Epidermal melanocyte (primary cell): ENCODE results near the gene NOG.

Source experiments
- DNase-seq: peaks from one replicate; pipeline ENCODE4 v3.0.0; 2011; ENCODE audit warnings: low spot score; ENCODE audit not compliant: insufficient read length

Gene NOG

DNA sequence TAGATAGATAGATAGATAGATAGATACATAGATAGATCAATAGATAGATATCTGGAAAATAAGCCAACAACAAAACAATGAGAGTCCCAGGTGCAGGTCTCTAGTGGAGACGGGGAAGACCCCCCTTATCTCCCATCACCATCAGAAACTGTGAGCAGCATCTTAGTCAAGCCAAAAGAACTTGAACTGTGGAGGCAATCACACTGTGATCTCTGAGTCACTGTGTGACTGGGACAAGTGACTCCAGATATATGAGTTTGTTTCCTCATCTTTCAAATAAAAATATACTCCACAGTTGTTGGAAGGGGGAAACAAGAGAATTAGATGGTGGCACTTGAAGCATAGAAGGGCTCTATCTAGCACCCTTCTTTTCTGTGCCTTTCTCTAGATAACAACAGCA, 42.1 kb downstream of the NOG start:
- DNase-seq = no peak

DNA sequence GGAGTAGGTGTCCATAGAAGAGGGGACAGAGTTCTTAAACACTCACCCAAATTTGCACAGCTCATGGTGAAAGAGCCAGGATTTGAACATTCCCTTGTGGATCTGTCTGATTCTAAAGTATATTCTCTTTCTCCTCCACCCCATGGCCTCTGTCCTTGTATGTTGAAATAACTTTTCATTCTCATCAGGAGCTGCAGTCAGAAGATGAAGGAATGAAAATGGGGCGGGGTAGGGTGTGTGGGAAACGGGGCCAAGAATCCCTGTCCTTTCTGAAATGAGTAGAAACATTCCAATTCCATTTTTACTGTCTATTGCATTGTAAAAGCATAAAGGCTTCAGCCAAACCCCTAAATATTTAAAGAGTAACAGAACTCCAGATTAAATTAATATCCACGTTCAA, 42.8 kb downstream of the NOG start:
- DNase-seq = no peak

DNA sequence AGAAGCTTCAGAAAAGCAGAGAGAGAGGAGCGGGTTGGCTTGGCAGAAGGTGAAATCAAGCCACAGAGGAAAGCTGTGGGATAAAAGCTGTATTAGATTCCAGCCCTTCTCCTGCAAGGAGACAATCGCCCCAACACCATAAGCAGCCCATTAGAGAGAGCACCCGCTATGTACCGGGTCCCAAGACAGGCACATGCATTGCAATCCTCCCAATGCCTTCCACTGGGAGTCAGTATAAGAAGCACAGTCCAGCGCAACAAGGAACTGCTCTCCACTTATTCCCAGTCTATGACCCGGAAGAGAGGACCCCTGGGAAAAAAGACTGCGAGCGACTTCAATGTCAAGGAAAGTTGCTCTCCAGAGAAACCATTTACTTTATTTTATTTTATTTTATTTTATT, 43.8 kb downstream of the NOG start:
- no peak for DNase-seq

DNA sequence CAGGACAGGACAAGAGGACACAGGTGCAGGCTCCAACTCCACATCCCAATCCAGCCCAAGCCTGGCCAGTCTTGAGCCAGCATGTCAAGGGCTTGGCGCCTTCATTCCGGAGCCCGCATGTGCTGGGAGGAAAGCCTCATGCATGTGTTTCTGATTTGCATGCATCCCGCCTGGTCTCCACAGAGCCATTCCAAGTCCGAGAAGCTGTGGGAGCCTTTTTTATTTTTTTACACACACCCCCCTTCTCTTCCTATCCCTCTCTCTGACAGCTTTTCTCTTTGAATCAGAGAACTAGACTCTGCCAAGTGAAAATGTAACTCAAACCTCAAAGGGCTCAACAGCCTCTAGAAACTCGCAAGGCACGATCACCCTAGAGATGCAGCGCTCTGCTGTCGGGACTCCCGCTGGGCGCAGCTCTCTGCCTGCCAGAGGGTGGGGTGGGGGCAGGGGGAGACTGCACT, 45.1 kb downstream of the NOG start:
- no peak for DNase-seq

DNA sequence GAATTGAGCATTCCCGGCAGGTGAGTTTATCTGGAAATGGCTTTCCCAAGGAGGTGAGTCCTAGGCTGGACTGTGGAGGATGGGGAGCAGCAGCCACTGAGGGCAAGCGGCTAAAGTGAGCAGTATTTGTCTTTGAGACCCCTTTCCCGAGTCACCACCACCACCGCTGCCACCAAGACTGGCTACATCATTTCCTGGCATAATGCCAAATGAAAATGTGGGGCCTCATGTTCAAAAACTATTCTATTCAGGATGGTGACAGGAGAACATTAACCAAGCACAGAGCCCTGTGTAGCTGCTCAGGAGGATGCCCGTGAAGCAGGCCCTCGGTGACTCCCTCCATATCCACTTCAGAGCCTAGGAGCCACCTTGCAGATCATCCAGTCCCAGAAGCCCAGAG, 46.0 kb downstream of the NOG start:
- no peak for DNase-seq

DNA sequence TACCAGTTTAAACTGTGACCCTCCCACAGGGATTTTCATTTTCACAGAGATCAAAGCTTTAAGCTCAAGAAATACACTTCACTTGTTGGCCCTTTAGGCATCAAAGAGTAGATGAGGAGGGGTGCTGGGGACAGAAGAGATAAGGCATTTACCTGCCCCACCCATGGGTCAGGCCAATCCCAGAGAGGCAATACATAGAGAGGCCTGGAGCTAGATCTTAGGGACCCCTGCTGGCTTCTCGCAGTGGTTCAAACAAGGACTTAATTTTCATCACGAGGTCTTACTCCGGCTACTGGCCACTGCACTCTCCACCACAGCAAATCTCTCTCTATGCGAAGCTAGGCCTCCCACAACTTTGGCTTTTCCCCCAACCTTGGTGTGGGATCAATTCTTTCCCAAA, 46.6 kb downstream of the NOG start:
- DNase-seq = no peak

DNA sequence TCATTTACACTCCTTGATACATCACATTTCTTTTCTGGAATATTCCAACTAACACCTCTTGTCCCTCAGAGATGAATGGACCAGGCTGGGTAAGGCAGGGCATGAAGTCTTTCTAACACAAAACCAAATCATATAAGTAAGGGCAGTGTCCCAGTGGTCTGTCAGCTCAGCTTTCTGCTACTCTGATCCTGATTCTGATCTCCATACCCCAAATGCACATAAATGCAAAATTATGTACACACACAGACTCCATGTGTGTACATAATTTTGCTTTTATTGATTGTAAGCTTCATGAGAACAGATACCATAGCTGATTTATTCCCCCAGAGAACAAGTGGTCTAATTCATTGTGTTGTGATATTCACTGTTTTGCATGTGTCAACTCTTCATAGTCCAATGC, 47.9 kb downstream of the NOG start:
- DNase-seq = no peak

DNA sequence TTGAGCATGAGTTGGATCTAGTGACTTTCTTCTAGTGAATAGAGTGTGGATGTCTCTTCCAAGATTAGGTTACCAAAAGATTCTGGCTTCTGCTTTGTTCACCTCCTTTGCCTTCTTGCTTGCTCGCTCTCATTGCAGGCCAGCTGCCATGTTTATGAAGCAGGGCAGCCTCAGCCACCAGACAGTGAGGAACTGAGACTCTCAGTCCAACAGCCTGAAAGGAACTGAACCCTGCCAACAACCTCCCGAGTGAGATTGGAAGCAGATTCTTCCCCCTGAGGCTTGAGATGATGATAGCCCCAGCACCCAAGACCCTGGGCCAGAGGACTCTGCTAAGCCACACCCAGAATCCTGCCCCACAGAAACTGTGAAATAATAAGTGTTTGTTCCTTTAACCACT, 48.4 kb downstream of the NOG start:
- DNase-seq = no peak

DNA sequence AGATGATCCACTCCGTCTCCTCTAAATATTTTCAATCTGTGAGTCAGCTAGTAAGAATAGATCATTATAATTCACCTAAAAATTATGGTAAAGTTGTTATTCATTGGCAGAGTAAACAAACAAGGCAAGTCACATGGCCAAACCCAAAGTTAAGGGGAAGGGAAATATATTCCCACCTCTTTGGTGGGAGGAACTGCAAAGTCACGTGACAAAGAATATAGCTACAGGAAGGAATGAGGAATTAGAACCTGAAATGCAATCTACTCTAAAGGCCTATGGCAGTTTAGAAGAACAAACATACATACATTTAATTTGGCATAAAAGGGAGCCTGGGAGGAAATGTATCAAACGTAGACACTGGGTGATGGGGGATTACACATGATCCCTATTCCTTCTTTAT, 48.9 kb downstream of the NOG start:
- DNase-seq = no peak
